GM18858 (cell line): ENCODE data around the gene NKAIN2.
"Not testable (repeated sequence)": the region's sequence is repeated elsewhere in the genome, so short reads cannot be mapped to it uniquely, and the experiment has no call there.

Experiments used
- ATAC-seq: cut with Tn5 transposase; IDR thresholded peaks from one replicate; pipeline ENCODE4 v1.9.1; 2021; ENCODE audit not compliant: unreplicated experiment

The NKAIN2 gene

DNA sequence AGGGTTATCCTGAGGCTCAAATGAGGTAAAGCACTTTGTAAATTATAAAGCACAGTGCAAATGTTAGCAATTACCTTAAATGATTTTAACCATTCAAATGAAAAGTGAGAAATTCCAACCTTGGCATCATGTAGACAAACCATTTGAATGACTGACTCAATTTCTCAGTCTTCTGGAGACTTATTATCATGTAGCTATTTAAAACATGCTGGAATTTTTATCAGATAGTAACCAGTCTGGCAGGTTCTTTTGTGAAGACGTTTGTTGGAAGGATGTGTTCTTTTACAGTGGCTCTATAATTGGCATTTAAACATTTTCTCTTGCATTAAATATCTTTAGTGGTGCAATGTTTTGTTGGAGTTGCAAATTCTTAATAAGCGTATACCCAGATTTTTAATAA, 386.6 kb downstream of the NKAIN2 start:
- no peak for ATAC-seq

DNA sequence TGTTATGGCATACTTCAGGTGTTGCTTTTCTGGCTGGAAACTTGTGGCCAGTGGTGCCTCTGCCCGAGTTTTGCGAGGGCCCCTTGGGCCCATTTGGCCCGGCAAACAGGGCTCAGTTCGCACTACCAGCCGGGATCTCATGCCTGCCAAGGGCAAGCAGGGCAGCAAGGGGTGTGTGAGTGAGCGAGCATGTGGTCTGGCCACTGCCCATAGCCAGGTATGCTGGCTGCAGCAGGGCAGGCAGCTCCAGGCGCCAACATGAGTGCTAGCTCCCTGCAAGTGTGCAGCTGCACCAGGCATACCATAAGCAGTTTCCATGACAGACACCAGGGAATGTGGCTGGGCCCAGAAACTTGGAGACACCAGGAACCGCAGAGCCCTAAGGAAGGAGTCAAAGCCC, 389.5 kb downstream of the NKAIN2 start:
- ATAC-seq: no peak

DNA sequence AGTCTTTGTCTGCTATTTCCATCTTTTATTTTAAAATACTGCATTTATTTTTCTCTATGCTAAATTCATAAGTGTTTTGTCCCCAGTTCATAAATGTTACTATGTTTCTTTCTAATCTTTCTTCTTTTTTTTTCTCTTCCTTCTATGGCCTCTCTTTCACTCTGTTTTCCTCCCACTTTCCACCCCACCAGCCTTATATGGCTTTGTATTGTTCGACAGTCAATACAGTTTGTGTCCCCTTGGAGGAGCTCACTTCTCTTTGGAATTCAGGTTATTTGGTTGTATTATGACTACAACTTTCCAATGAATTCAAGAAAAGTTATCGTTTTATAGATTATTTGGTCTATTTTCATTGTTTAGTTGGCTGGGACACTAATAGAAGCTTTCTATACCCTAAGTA, 393.5 kb downstream of the NKAIN2 start:
- no peak for ATAC-seq

DNA sequence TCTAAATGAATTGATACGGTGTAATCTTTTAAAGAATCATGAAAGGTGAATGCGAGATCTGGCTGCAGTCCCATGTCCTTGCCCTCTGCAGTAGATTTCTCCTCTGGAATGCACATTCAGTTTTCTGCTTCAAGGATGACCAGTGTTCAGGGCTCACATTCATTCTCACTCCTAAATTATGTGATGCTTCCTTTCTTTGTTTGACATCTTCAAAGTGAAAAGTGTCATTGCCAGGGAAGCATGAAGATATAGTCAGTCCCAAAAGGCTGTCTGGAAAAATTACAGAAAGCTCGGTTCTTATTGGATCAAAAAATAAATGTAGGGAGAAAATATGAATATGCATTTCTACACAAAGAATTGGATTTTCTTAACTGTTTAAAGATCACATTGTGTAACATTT, 395.6 kb downstream of the NKAIN2 start:
- ATAC-seq: no peak

DNA sequence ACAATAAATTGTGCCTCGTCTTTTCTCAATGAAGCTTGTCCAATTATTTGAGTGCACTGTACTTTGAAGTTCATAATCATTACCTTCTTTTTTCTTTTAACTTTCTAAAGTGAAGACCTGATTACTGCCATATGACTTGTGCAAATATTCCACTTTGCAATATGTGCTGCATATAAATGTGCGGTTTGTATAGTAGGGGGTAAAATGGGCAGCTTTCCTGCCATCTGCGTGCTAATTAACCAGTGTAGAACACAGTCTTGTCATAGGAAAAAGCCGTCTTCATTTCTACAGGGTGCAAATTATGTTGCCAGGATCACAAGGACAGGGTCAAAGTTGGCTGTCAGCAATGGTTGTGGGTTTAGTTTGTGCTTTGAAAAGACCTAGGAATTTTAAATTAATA, 397.0 kb downstream of the NKAIN2 start:
- ATAC-seq: no peak

DNA sequence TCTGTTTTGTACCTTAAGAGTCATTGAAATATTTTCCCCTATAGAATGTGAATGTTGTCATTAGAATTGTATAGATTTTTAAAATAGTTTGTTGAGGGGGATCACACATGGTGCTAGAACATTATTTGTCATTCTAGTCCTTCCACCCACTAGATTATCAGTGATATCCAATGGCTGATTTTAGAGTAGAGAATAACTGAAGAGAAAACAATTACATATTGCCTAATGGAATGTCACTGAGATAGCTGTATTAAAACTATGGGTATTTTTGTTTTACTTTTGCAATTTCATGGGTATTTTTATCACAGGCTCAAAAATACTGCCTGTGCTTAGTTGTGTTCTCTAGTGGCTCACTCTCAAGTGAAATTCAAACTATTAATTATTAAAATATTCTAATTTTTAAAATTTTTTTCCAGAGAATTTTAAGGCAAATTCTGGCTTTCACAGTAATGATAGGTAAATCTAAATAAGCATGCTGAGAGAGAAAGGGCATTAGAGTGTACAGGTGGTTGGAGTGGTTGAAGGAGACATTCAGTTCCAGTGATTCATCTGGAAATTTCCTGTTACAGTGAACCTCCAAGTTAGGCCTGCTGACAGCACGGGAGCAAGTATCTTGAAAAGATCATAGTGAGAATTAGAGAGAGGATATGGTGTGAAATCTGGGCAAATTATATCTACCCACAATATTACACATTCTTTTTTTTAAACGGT, 399.6 kb downstream of the NKAIN2 start:
- no peak for ATAC-seq

DNA sequence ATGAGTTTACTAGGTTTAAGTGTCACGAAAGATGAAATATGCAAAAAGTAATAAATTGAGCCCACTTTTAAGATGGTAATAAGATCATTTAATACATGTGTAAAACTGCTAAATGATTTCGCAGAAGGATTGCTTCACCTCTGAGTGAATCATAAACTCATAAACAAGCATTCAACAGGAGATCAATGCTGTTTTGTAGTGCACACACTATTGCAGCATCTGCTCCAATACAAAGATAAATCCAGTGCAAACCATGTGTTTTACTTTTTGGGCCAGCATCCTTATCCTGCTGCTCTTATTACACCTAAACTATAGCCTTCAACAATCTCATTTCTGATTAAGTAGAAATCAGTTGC, 400.1 kb downstream of the NKAIN2 start:
- no peak for ATAC-seq

DNA sequence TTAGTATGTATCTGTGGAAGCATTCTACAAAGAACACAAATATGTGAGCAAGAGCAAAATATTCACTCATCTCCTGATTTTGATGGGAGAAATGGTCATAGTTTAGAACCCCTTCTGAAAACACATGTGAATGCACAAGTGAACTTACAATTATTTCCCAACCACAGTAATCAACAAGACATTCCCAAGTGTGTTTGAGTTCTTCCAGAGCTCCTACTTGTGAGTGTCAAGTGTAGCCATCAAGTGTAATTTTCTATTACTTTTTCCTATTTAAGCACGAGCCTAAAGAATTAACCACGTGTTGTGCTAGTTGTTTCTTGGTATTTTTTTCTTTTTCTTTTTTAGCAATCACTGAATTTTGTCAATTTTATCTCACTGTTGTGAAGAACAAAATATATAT, 402.3 kb downstream of the NKAIN2 start:
- ATAC-seq: no peak

DNA sequence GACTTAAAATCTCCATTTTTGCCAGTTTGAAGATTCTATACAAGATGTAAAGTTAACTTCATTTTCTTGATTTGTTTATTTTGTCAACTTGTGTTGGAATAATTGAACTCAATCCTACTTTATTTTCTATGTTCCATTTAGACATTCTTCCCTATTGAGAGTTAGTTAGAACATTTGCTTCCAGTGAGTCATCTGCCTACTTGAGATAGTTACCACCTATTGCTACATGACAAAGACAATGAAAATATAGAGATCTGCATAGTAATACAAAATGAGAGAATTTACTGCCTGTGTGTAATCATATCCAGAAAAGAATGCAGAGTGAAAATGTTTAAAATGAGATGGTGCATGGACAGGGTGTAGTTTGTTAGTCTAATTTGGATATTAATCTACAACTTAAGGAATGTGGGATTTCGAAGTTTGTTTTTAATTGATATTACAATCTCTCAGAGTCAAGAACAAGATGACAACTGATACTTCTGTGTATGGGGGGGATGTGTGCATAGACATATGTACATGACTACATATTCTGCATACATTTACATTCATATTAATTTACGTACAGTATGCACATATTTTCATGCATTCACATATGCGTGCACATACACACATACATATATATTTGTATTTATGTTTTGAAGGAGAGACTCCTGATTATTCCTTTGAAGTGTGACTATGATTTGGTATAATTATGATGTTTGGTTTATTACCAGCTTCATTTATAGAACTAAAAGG, 420.1 kb downstream of the NKAIN2 start:
- no peak for ATAC-seq

DNA sequence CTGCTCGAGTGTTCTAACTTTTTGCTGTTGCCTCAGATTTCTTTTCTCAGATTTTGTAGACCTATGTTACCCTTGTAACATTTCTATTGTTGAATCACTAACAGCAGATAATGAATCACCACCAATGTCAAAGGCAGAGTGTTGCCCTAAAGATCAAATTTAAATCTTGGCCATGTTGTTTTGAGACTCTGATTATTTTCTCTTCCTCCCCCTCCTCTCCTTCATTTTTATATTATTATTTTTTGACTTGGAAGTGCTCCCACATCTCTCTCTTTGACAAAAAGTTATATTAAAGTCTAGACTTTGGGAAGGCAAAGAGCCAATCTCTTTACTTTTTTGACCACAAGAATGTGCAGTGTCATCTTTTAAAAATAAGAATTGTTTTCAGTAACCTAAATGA, 422.7 kb downstream of the NKAIN2 start:
- ATAC-seq: no peak

DNA sequence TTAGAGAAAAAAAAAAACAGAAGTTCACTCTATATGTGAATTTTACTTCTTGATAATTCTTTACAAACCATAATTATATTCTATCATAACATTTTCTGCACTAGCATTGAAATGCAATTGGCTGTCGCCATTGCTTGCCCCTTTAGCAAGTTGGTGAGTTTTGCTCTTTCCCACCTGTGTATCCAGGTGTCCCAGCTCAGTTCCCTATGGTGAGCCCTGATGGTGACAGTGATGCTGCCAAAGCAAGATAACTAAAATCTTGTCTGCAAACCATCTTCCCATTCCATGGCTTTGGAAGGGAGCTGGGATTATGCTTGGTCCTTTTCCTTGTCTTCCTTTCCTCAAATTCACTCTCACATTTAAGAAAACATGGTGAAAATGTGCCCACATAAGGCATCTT, 429.6 kb downstream of the NKAIN2 start:
- no peak for ATAC-seq

DNA sequence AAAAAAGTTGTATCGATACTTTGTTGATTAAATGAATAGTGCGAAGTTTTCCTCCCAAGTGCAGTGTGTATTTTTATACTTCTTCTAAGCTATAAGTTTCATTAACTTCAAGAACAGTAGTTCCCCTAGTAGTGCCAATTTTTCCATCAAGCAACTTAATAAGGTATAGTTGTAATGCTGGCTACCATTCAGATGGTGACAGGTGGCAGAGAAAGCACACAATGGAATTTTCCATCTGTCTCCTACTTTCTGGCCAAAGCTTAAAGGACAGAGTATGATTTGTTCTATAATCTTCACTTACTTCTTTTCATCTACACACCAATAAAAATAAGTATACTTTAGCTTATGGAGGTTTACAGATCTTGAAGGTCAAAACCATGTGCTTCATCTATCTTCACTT, 431.1 kb downstream of the NKAIN2 start:
- ATAC-seq: no peak

DNA sequence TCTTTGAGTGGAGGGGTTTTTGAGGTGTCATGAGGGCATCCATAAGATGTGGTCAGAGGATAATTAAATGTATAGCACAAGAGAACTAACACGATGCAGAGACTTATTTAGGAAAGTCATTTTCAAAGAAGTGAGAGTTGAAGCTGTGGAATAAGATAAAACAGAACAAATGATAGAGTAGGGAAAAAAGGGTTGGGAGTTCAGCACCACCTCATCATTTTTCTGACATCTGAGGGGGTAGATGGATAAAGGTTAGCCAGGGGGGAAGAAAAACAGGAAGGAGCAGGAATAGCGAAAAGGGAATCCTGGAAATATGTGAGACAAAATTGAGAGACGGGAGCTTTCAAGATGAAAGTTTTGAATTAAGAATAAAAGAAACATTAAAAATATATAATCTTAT, 434.2 kb downstream of the NKAIN2 start:
- ATAC-seq: no peak

DNA sequence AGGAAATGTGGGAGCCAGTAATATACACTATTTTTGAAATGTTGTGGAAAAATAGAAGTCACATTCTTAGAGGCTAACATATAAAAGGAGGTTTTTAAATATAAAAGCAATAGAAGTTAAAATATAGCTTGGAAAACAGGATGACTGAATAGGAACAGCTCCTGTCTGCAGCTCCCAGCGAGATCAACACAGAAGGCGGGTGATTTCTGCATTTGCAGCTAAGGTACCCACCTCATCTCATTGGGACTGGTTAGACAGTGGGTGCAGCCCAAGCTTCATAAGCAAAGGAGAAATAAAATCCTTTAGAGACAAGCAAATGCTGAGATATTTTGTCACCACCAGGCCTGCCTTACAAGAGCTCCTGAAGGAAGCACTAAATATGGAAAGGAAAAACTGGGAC, 434.7 kb downstream of the NKAIN2 start:
- not testable (repeated sequence) for ATAC-seq

DNA sequence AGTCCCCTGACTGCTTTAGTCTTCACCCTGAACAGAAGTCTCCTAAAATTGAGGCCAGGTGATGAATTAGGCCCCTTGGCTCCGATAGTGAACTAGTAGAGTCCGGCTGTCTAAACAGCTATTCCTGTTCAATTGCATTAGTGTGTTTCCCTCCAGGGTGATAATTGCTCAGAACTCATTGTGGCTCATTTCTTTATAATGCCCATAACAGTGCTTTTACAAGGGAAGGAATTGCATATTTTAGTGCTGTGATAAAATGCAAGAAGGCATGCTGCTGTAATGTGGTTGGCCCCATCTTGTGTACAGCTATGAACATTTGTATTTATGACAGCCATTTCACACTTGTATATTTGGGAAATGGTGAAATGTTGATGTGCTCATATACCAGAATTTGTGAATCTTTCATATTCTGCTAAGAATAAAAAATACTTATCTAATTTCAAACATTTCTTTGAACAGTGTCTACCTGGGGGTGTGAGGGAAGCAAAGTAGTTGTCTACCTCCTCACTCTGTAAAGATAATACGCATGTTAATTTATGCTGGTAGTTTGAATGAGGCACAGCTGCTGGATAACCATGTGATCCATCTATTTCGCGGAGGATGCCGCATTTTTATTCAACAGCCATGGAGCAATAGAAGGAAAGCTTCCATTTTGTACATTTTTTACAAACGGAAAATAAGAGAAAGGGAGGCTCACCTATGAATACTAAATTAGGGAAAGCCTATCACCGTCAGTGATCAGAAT, 451.4 kb downstream of the NKAIN2 start:
- no peak for ATAC-seq

DNA sequence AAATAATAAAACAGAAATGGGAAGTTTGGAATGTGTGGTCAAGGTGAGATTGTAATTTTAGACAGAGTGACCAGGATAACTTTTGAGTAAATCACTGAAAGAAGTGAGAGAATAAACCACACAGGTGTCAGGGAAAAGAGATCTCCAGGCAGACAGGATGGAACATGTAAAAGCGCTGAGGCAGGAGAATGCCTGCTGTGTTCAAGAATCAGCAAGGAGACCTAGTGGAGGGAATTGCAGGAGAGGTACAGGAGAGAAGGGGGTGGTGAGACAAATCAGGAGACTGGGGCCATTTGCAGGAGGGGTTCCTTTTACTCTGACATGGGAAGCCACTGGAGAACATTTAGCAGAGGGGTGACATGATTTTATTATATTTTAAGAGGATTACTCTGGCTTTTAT, 456.7 kb downstream of the NKAIN2 start:
- ATAC-seq: no peak

DNA sequence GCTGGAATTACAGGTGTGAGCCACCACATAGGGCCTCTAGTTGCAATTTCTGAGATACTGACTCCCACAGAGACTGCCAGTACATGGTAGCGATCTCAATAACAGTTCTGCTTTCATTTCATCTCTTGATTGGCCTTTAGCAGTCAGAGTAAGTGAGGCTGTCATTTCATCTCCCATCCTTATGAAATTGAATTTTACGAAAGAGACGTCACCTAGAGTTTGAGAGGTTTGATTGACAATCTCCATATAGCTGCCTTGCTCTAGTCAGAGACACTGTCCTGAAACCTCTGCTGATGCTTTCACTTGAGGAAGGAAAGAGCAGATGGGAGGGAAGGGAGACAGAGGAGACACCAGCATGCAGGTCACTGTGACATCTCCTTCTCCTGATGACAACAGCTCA, 466.1 kb downstream of the NKAIN2 start:
- ATAC-seq: no peak

DNA sequence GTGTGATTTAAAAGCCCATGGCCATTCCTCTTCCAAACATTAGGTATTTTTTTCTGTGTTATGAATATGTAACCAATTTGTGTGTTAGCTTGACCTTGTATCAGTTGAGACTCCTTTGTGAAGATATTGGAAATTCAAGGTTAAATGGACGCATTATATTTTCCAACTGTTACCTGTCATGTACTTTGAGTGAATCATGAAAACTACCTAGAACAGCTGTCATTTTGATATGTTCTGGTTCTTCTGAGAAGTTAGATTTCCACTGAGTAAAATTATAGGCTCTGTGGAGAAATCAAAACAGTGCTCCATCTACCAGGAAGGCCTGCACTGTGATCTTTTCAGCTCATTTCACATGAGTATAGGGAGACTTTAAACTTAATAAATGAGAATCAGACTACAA, 470.0 kb downstream of the NKAIN2 start:
- ATAC-seq: no peak

DNA sequence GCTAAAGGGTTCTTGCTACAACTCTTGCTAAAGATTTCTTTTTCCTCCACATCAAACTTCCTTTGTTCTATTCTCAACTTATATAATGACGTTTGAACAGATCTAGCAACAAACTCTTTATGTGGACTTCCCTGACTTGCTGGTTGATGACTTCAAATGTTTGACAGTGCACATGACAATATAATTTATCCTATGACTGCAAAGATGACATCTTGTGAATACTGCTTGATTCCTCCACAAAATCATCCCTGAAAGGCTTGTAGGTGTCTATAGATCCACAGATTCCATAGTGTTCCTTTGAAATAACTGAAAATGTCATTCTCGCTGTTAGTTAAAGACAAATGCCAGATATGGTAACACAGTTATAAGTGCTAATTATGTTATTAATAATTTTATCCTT, 478.9 kb downstream of the NKAIN2 start:
- ATAC-seq: no peak

DNA sequence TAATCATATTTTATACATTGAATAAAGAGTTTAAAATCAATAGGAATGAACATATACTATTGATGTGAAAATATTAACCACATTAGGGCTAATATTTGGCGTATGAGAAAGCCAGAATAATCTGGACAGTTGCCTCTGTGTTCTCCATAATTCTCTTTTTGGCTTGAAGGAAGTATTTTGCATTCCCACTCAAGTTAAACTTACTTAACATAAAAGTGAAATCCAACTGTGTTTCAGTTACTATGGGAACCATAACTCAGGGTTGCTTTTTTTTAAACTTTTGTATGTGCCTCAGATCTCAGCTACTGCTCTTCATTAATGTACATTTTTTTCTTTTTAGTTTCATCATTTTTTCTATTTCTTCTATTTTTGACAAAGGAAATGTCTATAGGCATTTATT, 479.8 kb downstream of the NKAIN2 start:
- ATAC-seq: no peak

DNA sequence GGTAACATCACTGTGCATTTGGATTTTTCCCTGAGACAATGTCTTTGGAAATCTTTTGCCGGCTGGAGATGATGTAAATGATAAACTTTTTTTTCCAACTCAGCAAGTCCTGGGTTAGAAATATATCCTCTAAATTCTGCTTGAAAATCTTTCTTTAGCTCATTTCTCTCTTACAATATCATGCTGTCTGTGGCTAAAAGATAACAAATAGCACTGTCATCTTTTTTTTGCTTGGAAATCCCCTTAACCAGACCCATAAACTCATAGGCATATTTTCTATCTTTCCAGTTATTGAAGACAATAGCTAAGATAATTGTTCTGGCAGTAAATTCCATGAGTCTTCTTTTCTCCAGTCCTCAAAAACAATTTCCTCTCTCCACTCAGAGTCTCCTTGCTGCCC, 481.5 kb downstream of the NKAIN2 start:
- ATAC-seq: no peak

DNA sequence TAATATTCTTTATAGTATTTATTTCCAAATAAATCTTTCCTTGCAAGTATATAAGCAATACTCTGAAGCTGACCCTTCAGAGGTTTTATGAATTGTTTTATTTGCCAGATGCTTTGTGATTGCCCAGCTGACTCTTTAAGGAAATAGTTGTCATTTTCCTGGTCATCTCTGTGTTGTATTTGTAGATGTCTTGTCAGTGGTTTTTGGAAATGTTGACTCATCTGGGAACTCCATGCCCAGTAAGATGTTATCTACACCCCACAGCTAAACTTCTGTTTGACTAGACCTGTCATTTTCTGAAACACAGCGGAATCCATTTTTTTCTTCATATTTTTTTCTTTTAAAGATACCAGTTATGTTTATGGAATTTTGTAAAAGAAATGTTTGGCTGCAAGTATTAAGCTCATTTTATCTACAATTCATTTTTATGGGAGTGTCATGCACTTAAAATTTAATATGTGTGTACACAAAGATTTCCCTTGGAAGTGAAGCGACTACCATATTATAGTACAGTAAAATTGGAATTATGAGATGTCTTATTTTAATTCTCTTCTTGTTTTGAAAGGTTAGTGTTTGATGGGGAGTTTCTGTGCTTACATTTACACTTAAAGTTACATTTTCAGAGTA, 491.0 kb downstream of the NKAIN2 start:
- no peak for ATAC-seq
